ENCODE results near the gene RMP24.

RMP24 gene

DNA sequence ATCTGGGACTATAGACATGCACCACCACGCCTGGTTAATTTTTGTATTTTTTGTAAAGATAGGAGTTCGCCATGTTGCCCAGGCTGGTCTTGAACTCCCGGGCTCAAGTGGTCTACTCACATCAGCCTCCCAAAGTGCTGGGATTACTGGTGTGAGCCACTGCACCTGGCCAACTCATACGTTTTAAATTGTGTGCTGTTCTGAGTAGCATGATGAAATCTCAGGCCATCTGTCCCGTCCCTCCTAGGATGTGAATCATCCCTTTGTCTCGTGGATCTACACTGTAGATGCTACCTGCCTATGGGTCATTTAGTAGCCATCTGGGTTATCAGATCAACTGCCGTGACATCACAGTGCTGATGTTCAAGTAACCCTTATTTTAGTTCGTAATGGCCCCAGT lies 38.5 kb upstream of the RMP24 start:
- no peak for ATAC-seq

GRCh38 chr18:35934891-35935290 lies 37.6 kb upstream of the RMP24 start:
- no peak for ATAC-seq
- TF ChIP-seq, protein P1, sequence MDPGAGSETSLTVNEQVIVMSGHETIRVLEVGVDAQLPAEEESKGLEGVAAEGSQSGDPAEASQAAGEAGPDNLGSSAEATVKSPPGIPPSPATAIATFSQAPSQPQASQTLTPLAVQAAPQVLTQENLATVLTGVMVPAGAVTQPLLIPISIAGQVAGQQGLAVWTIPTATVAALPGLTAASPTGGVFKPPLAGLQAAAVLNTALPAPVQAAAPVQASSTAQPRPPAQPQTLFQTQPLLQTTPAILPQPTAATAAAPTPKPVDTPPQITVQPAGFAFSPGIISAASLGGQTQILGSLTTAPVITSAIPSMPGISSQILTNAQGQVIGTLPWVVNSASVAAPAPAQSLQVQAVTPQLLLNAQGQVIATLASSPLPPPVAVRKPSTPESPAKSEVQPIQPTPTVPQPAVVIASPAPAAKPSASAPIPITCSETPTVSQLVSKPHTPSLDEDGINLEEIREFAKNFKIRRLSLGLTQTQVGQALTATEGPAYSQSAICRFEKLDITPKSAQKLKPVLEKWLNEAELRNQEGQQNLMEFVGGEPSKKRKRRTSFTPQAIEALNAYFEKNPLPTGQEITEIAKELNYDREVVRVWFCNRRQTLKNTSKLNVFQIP (CRISPR knock-in tag; IDR thresholded peaks at IDR 0.05; ENCODE audit: borderline replicate concordance, low read depth), result no peak
- no peak for TF ChIP-seq ESRRG (CRISPR knock-in tag; IDR thresholded peaks at IDR 0.05)
- TF ChIP-seq ISL1 (CRISPR knock-in tag; IDR thresholded peaks at IDR 0.05), result no peak
- TF ChIP-seq ARNTL (CRISPR knock-in tag; IDR thresholded peaks at IDR 0.05; ENCODE audit: borderline replicate concordance, low read depth), result no peak
- no peak for TF ChIP-seq CSDC2 (CRISPR knock-in tag; IDR thresholded peaks at IDR 0.05)
- TF ChIP-seq BACH2 (CRISPR knock-in tag; IDR thresholded peaks at IDR 0.05; ENCODE audit: borderline replicate concordance), result no peak
- no peak for TF ChIP-seq ZNF8 (CRISPR knock-in tag; IDR thresholded peaks at IDR 0.05)
- no peak for TF ChIP-seq SNAI2 (CRISPR knock-in tag; IDR thresholded peaks at IDR 0.05)
- no peak for TF ChIP-seq TOX (CRISPR knock-in tag; IDR thresholded peaks at IDR 0.05; ENCODE audit: borderline replicate concordance)
- TF ChIP-seq OSR1 (CRISPR knock-in tag; IDR thresholded peaks at IDR 0.05), result no peak
- no peak for TF ChIP-seq GLIS3 (CRISPR knock-in tag; IDR thresholded peaks at IDR 0.05)
- TF ChIP-seq RARB (CRISPR knock-in tag; IDR thresholded peaks at IDR 0.05), result no peak
- no peak for TF ChIP-seq ZFP3 (CRISPR knock-in tag; IDR thresholded peaks at IDR 0.05)
- TF ChIP-seq PPARA (CRISPR knock-in tag; IDR thresholded peaks at IDR 0.05; ENCODE audit: borderline replicate concordance), result no peak

More for the DNA sequence above, 38.5 kb upstream of the RMP24 start:
- TF ChIP-seq, protein P1 (CRISPR knock-in tag; IDR thresholded peaks at IDR 0.05; ENCODE audit: borderline replicate concordance, low read depth), result no peak
- no peak for TF ChIP-seq OSR1 (CRISPR knock-in tag; IDR thresholded peaks at IDR 0.05)
- no peak for TF ChIP-seq ISL1 (CRISPR knock-in tag; IDR thresholded peaks at IDR 0.05)
- no peak for TF ChIP-seq ZNF565 (CRISPR knock-in tag; conservative IDR thresholded peaks at IDR 0.05; ENCODE audit: low read depth)
- TF ChIP-seq SNAI2 (CRISPR knock-in tag; IDR thresholded peaks at IDR 0.05), result no peak
- TF ChIP-seq ZFP3 (CRISPR knock-in tag; IDR thresholded peaks at IDR 0.05), result no peak
- no peak for TF ChIP-seq CSDC2 (CRISPR knock-in tag; IDR thresholded peaks at IDR 0.05)
- TF ChIP-seq ZC3H10 (CRISPR knock-in tag; IDR thresholded peaks at IDR 0.05), result no peak
- TF ChIP-seq ZNF70 (CRISPR knock-in tag; IDR thresholded peaks at IDR 0.05), result no peak
- TF ChIP-seq PPARA (CRISPR knock-in tag; IDR thresholded peaks at IDR 0.05; ENCODE audit: borderline replicate concordance), result no peak
- TF ChIP-seq, protein P2, sequence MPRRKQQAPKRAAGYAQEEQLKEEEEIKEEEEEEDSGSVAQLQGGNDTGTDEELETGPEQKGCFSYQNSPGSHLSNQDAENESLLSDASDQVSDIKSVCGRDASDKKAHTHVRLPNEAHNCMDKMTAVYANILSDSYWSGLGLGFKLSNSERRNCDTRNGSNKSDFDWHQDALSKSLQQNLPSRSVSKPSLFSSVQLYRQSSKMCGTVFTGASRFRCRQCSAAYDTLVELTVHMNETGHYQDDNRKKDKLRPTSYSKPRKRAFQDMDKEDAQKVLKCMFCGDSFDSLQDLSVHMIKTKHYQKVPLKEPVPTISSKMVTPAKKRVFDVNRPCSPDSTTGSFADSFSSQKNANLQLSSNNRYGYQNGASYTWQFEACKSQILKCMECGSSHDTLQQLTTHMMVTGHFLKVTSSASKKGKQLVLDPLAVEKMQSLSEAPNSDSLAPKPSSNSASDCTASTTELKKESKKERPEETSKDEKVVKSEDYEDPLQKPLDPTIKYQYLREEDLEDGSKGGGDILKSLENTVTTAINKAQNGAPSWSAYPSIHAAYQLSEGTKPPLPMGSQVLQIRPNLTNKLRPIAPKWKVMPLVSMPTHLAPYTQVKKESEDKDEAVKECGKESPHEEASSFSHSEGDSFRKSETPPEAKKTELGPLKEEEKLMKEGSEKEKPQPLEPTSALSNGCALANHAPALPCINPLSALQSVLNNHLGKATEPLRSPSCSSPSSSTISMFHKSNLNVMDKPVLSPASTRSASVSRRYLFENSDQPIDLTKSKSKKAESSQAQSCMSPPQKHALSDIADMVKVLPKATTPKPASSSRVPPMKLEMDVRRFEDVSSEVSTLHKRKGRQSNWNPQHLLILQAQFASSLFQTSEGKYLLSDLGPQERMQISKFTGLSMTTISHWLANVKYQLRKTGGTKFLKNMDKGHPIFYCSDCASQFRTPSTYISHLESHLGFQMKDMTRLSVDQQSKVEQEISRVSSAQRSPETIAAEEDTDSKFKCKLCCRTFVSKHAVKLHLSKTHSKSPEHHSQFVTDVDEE (CRISPR knock-in tag; IDR thresholded peaks at IDR 0.05), result no peak
- TF ChIP-seq, protein P3, sequence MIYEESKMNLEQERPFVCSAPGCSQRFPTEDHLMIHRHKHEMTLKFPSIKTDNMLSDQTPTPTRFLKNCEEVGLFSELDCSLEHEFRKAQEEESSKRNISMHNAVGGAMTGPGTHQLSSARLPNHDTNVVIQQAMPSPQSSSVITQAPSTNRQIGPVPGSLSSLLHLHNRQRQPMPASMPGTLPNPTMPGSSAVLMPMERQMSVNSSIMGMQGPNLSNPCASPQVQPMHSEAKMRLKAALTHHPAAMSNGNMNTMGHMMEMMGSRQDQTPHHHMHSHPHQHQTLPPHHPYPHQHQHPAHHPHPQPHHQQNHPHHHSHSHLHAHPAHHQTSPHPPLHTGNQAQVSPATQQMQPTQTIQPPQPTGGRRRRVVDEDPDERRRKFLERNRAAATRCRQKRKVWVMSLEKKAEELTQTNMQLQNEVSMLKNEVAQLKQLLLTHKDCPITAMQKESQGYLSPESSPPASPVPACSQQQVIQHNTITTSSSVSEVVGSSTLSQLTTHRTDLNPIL (CRISPR knock-in tag; IDR thresholded peaks at IDR 0.05; ENCODE audit: low read depth), result no peak
- no peak for TF ChIP-seq RARB (CRISPR knock-in tag; IDR thresholded peaks at IDR 0.05)
- TF ChIP-seq ZFP30 (CRISPR knock-in tag; IDR thresholded peaks at IDR 0.05), result no peak
- TF ChIP-seq GLIS3 (CRISPR knock-in tag; IDR thresholded peaks at IDR 0.05), result no peak
- TF ChIP-seq, protein P4, sequence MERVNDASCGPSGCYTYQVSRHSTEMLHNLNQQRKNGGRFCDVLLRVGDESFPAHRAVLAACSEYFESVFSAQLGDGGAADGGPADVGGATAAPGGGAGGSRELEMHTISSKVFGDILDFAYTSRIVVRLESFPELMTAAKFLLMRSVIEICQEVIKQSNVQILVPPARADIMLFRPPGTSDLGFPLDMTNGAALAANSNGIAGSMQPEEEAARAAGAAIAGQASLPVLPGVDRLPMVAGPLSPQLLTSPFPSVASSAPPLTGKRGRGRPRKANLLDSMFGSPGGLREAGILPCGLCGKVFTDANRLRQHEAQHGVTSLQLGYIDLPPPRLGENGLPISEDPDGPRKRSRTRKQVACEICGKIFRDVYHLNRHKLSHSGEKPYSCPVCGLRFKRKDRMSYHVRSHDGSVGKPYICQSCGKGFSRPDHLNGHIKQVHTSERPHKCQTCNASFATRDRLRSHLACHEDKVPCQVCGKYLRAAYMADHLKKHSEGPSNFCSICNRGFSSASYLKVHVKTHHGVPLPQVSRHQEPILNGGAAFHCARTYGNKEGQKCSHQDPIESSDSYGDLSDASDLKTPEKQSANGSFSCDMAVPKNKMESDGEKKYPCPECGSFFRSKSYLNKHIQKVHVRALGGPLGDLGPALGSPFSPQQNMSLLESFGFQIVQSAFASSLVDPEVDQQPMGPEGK (CRISPR knock-in tag; IDR thresholded peaks at IDR 0.05; ENCODE audit: borderline replicate concordance), result no peak
- TF ChIP-seq CSRNP3 (CRISPR knock-in tag; IDR thresholded peaks at IDR 0.05), result no peak
- TF ChIP-seq ZNF8 (CRISPR knock-in tag; IDR thresholded peaks at IDR 0.05), result no peak
- TF ChIP-seq TCF4 (CRISPR knock-in tag; IDR thresholded peaks at IDR 0.05; ENCODE audit: borderline replicate concordance), result no peak
